ENCODE results near the gene TBC1D4.

DNA sequence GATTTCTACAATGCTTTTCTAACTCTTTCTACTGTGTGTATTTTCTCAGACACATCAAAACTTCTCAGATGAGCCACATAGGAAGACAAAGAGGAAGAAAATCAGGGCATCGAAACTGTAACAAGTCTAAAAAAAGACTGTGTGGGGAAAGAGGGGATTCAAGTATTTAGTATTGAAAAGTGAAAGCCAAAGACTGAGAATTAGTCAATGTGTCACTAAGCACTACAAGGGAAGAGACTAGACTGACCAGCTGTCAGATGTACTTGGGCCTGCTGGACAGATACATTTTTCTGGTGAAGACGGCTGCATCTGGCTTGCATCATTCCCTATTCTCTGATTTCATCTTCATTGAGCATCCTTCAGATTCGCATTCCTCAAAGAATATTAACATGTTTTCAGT lies 30.3 kb upstream of the TBC1D4 start:
- TF ChIP-seq CREB1 (IDR thresholded peaks at IDR 0.05): no peak
- TF ChIP-seq CREB1 (CRISPR knock-in tag; IDR thresholded peaks at IDR 0.05): no peak
- TF ChIP-seq USF1 (CRISPR knock-in tag; IDR thresholded peaks at IDR 0.05): no peak
- no peak for TF ChIP-seq EP300 (IDR thresholded peaks at IDR 0.05; ENCODE audit: low read length)

Data from K562 (cell line).